Keratinocyte (primary cell): ENCODE measurements around the gene NXNL2. TPM values are rescaled to one million over a fixed set of nuclear protein-coding genes. Genes with fewer than 3 reads are reported as not detected.
A peak's percentile ranks its signal among the peaks of the same experiment; 100 is the strongest.

Experiments used
- DNase-seq: peaks from one replicate; pipeline ENCODE4 v3.0.0-alpha.2; 2011; ENCODE audit warnings: low read depth, missing footprints, low spot score
- FAIRE-seq: peaks from 2 replicates; lab custom pipeline; 2011; peaks lifted over from hg19 to GRCh38; lab: Jason Lieb, UNC
- H2AFZ ChIP-seq: 2 replicates; pipeline ENCODE4 v1.6.0; 2012; ENCODE audit warnings: low read length, control low read depth, inconsistent platforms; ENCODE audit not compliant: control insufficient read depth
- H3K27ac ChIP-seq: 2 replicates; pipeline ENCODE4 v1.5.1; 2011; ENCODE audit warnings: low read length; ENCODE audit not compliant: control insufficient read depth, insufficient read depth
- H3K27me3 ChIP-seq: 3 replicates; pipeline ENCODE4 v1.6.0; 2011; ENCODE audit warnings: low read length; ENCODE audit not compliant: control insufficient read depth, insufficient read depth; ENCODE audit errors: extremely low read depth
- H3K36me3 ChIP-seq, 2 experiments: 2 replicates in 1 of 2; 3 replicates in 1 of 2; pipeline ENCODE4 v1.5.1; 2011; ENCODE audit warnings: low read length in 2 of 2, mild to moderate bottlenecking in 1 of 2; ENCODE audit not compliant: control insufficient read depth in 2 of 2, insufficient read depth in 2 of 2; ENCODE audit errors: extremely low read depth in 1 of 2
- H3K4me1 ChIP-seq: 3 replicates; pipeline ENCODE4 v1.5.1; 2011; ENCODE audit warnings: low read length; ENCODE audit not compliant: control insufficient read depth, insufficient read depth; ENCODE audit errors: extremely low read depth
- H3K4me2 ChIP-seq: 3 replicates; pipeline ENCODE4 v1.6.0; 2011; ENCODE audit warnings: low read depth, low read length; ENCODE audit not compliant: control insufficient read depth, insufficient read depth; ENCODE audit errors: extremely low read depth
- H3K4me3 ChIP-seq, 3 experiments: fragments of 200-600 bp in 1 of 3; sonication (generic) in 1 of 3; 2 replicates in 2 of 3; 3 replicates in 1 of 3; pipeline ENCODE4 v1.5.1; 2011 to 2016; ENCODE audit warnings: low read length in 3 of 3, mild to moderate bottlenecking in 3 of 3, control low read depth in 2 of 3, inconsistent platforms in 1 of 3, low read depth in 1 of 3, mixed read lengths in 1 of 3, mixed run types in 1 of 3, moderate library complexity in 1 of 3; ENCODE audit not compliant: control insufficient read depth in 2 of 3, insufficient read depth in 2 of 3; ENCODE audit errors: extremely low read depth in 1 of 3
- H3K79me2 ChIP-seq: 2 replicates; pipeline ENCODE4 v1.6.0; 2012; ENCODE audit warnings: low read length; ENCODE audit not compliant: control insufficient read depth, insufficient read depth
- H3K9ac ChIP-seq: 3 replicates; pipeline ENCODE4 v1.6.0; 2011; ENCODE audit warnings: low read length; ENCODE audit not compliant: control insufficient read depth, insufficient read depth; ENCODE audit errors: extremely low read depth
- H3K9me1 ChIP-seq: 3 replicates; pipeline ENCODE4 v1.6.0; 2011; ENCODE audit warnings: low read length; ENCODE audit not compliant: control insufficient read depth, insufficient read depth; ENCODE audit errors: extremely low read depth
- H3K9me3 ChIP-seq: 2 replicates; pipeline ENCODE4 v1.5.1; 2012; ENCODE audit warnings: low read depth, low read length; ENCODE audit not compliant: control insufficient read depth
- H4K20me1 ChIP-seq: 3 replicates; pipeline ENCODE4 v1.6.0; 2011; ENCODE audit warnings: low read length; ENCODE audit not compliant: control insufficient read depth, insufficient read depth; ENCODE audit errors: extremely low read depth
- CTCF ChIP-seq, 3 experiments: IDR thresholded peaks in 1 of 3; conservative IDR thresholded peaks in 1 of 3; optimal IDR thresholded peaks in 1 of 3; 2 replicates in 2 of 3; 3 replicates in 1 of 3; pipeline versions ENCODE3 to v1.5.1; 2011; ENCODE audit warnings: low read length in 3 of 3, mild to moderate bottlenecking in 3 of 3, moderate library complexity in 2 of 3, control low read depth in 1 of 3, inconsistent platforms in 1 of 3; ENCODE audit not compliant: insufficient read depth in 2 of 3; ENCODE audit errors: extremely low read depth in 1 of 3
- EZH2 ChIP-seq: IDR thresholded peaks from one replicate; pipeline ENCODE4 v1.6.1; 2012; ENCODE audit warnings: inconsistent platforms, mild to moderate bottlenecking, low read length, moderate library complexity
- dilution Hi-C: fragments of 300-500 bp; cut with MboI; formaldehyde crosslinking; loops from one replicate; pipeline ENCODE4 v1.7.0; 2020; ENCODE audit warnings: low sequenced_read_pairs; ENCODE audit not compliant: extremely low pct_ligation_motif_present
- polyA plus RNA-seq, 5 experiments: library from polyadenylated mRNA; depleted of rRNA in 3 of 5; stranded (reverse) in 3 of 5; stranded (forward) in 1 of 5; unstranded in 1 of 5; fragments of >200 nt; gene quantifications; 1 replicate in 1 of 5; 2 replicates in 3 of 5; 3 replicates in 1 of 5; pipeline versions ENCODE4 v1.2.1 to v1.2.3, GENCODE V29; 2011 to 2012; ENCODE audit warnings: missing spikeins in 2 of 5, low read depth in 1 of 5, low replicate concordance in 1 of 5

The NXNL2 gene
- polyA plus RNA-seq, 1 donor (not counting 4 experiments of a cell fraction or from before 2014, with no cell fraction given): 0.17 TPM

- dilution Hi-C loops: no loop called here
- Histone ChIP-seq H3K9me3 (no peaks in the 10 kb centered on the region), H4K20me1 (no peaks in the 10 kb centered on the region), H3K27me3 (no peaks in the 10 kb centered on the region), H3K4me1 (no peaks in the 10 kb centered on the region), H3K4me3 (no peak overlapping the region), H3K36me3 (no peaks in the 10 kb centered on the region), H3K9me1 (no peaks in the 10 kb centered on the region), H2AFZ (no peak overlapping the region), H3K27ac (no peak overlapping the region), H3K79me2 (no peaks in the 10 kb centered on the region), H3K9ac (no peak overlapping the region), H3K4me2 (no peak overlapping the region)
- no peak for DNase-seq
- peak; percentile 59 for FAIRE-seq
- TF ChIP-seq EZH2: no peak
Observed at GRCh38 chr9:88503845-88504764, 30.9 kb upstream of the NXNL2 start.

- no peaks in the 10 kb centered on the region for H3K9me1 ChIP-seq
- no peaks in the 10 kb centered on the region for H3K79me2 ChIP-seq
- FAIRE-seq: no peak
- H3K4me2 ChIP-seq: no peak overlapping the region
- TF ChIP-seq EZH2 (no peak), CTCF (optimal IDR thresholded peaks at IDR 0.05 in 1 of 3, IDR thresholded peaks at IDR 0.05 in 1 of 3, conservative IDR thresholded peaks at IDR 0.05 in 1 of 3; ENCODE audit: extremely low read depth in 1 of 3, insufficient read depth in 2 of 3, low read length in 3 of 3) (no peak)
- H4K20me1 ChIP-seq: no peaks in the 10 kb centered on the region
- H3K4me1 ChIP-seq: no peaks in the 10 kb centered on the region
- no peak overlapping the region for H3K27ac ChIP-seq
- no peaks in the 10 kb centered on the region for H3K27me3 ChIP-seq
- no peak for DNase-seq
- no peak overlapping the region for H3K4me3 ChIP-seq
- H3K9ac ChIP-seq: no peak overlapping the region
- H3K9me3 ChIP-seq: no peaks in the 10 kb centered on the region
- dilution Hi-C loops: no loop called here
- H2AFZ ChIP-seq: no peak overlapping the region
- H3K36me3 ChIP-seq: no peaks in the 10 kb centered on the region
Observed at GRCh38 chr9:88508326-88508725, 26.7 kb upstream of the NXNL2 start.
